GM18861 (cell line): ENCODE data around the gene FBXO11.

Source experiments
- ATAC-seq: cut with Tn5 transposase; IDR thresholded peaks from one replicate; pipeline ENCODE4 v1.9.1; 2021; ENCODE audit not compliant: unreplicated experiment

The FBXO11 gene

GRCh38 chr2:47741637-47742036 lies 164.7 kb downstream of the FBXO11 start:
- no peak for ATAC-seq

- no peak for ATAC-seq
These were observed 165.2 kb downstream of the FBXO11 start for GRCh38 chr2:47741101-47741500.
